PC-9 (cell line): ENCODE measurements around the gene TMEM39B.

ENCODE experiments used
- CTCF ChIP-seq: fragments of 200-600 bp; sonication (generic); conservative IDR thresholded peaks from 2 replicates; pipeline ENCODE4 v1.6.1; 2017; ENCODE audit warnings: mixed run types, antibody characterized with exemption, mild to moderate bottlenecking, moderate library complexity
- EZH2 ChIP-seq: fragments of 200-600 bp; sonication (generic); IDR thresholded peaks from 2 replicates; pipeline ENCODE4 v1.8.0; 2017; ENCODE audit warnings: antibody characterized with exemption, low read depth

- TF ChIP-seq CTCF (no peak), EZH2 (no peak)
Measured at GRCh38 chr1:32056598-32056997, 16.1 kb upstream of the TMEM39B start.
